ENCODE measurements around the gene SLC25A22.
A peak's percentile ranks its signal among the peaks of the same experiment; 100 is the strongest.

GRCh38 chr11:838441-839279 is 40.6 kb upstream of the SLC25A22 start:
- TF ChIP-seq CTCF (IDR thresholded peaks at IDR 0.05) (peak in 1 of 4 experiments; percentile 7), POLR2A (IDR thresholded peaks at IDR 0.05) (no peak)

All from prostate gland (tissue), 2 donors.